HG02973 (cell line): Measurements from ENCODE around the gene IGSF9.

Experiments
- ATAC-seq: cut with Tn5 transposase; IDR thresholded peaks from one replicate; pipeline ENCODE4 v1.9.1; 2021; ENCODE audit warnings: moderate library complexity; ENCODE audit not compliant: unreplicated experiment

Gene IGSF9

DNA sequence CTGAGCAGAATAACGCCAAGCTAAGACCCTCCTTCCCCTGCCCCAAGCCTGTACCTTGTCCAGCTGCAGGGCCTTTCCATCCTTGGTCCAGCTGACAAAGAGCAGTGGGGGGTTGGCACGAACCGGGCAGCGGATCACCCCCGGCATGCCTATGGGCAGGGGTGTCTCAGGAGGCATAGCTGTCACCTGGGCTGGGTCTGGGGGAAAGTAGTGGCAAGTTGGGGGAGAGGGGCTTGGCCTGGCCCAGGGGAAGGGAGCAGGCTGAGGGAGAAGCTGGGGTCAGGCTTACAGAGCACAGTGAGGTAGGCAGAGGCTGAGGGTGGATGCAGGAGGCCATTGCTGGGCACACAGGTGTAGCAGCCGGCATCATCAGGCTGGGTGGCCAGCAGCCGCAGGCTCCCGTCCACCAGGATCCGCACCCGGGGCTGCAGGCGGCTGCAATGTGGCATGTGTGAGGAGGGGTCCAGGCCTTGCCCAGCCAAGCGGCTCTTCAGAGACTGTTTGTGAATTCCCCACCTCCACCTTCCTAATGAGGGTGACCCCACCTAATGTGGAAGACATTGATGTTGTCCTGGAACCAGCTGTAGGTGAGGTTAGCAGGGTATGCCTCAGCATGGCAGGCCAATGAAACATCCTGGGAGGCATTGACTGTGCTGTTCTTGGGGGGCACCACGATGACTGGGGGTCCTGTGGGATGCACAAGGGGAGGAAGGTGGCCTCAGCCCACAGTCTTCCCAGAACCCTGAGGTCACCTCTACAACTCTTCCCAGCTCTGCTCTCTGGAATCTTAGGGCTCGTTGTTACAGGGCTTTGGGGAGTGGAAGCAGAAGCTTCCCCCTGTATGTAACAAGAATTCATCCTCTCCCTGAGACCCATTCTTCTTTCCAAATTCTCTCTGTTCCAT lies 11.0 kb downstream of the IGSF9 start:
- no peak for ATAC-seq

GRCh38 chr1:159933347-159933746 lies 12.1 kb downstream of the IGSF9 start:
- no peak for ATAC-seq

GRCh38 chr1:159932296-159933285 lies 12.8 kb downstream of the IGSF9 start:
- ATAC-seq = no peak

- no peak for ATAC-seq
Observed at GRCh38 chr1:159931795-159932173, 13.6 kb downstream of the IGSF9 start.

DNA sequence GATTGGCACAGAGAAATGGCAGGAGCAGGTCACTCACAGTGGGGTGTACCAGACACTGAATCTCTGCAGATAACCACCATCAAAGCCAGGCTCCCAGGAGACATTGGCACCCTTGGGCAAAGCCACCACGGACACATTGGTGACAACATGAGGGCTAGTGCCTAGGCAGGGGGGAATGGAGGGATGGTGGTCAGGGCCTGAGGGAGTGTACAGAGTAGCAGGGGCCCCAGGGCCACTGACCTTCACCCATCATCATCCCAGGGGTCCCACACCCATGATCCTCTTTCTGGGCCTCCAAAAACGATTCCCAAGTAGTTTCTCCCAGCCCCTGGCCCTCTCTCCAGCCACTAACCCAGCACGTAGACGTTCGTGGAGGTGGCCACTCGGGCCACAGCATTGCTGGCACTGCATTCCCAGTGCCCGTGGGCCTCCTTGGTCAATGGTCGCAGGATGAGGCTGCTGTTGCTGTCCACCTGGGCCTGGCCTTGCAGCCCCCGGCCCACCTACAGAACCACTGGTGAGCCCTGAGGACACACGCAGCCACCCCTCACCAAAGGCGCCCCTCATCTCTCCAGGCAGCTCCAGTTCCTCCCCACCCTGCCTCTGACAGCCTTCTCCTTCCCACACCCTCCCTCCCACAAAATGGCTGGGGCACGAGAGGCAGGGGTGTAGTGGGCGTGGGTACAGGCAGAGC lies 14.2 kb downstream of the IGSF9 start:
- no peak for ATAC-seq

DNA sequence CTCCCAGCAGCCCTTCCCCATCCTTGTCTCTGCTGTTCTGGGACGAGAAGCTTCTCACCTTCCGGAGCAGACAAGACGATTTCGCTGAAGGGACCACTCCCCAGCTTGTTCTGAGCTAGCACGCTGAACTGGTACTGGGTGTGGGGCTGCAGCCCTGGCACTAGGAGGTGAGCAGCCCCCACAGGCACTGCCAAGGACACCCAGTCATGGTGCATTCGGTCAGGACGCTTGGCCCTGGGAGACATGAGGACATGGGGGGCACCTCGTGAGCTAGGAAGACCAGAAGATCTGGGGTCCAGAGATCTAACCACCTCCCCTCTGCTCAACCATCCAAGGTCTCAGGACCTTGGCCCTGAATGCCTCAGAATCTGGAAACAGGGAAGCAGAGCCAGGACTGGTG lies 14.8 kb downstream of the IGSF9 start:
- ATAC-seq = no peak

DNA sequence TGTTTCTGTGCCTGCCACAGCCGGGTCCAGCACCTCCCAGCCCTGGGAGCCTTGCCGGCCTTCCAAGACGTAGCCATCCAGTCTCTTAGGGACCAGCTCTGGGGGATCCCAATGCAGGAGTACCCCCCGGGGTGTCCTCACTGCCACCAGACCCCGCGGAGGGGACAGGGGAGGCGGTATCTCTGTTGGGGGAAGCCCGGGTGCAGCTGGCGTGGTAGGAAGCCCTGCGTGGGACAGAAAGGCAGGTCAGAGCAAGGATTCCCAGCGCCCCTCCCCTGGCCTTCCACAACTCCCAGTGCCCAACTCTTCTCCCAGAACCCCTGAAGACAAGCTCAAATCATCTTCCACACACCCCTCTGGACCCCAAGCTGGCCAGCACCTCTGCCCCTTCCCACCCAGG lies 15.2 kb downstream of the IGSF9 start:
- no peak for ATAC-seq

DNA sequence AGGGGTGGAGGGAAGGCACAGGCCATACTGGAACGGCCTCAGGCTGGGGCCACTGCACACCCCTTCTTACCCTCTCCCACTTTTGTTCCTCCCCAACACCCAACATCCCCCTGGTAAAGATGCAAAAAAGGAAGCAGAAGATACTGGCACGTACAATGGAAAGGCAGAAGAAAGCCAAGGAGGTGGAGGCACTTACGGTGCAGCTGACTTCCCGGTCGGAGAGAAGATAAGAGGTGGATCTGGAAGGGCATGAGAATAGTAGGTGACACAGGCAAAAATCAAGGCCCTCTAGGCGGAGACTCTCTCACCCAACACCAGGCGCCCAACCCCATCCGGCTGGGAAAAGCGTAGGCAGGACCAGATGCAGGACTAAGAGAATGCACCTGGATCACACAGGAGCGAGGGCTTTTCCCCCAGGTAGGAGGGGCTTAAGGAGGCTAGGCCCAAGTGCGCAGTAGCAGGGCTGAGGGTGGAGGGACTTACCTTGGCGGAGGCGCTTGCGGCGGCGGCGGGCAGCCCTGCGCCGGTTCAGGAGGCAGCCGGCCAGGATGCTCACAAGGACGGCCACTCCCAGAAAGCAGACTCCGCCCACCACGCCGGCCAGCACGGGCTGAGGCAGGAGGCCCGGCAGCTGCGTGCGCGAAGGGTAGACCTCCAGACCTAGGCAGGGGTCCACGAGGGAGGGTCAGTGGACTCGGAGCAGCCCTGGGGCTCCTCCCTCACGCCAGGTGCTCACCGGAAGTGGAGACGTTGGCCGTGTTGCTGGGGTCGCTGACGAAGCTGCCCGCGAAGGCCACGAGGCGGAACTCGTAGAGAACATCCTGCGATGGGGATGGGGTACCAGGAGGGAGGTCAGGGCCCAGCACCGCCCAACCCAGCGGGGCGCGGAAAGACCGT lies 16.0 kb downstream of the IGSF9 start:
- no peak for ATAC-seq

GRCh38 chr1:159928491-159929050 lies 16.8 kb downstream of the IGSF9 start:
- ATAC-seq = no peak

DNA sequence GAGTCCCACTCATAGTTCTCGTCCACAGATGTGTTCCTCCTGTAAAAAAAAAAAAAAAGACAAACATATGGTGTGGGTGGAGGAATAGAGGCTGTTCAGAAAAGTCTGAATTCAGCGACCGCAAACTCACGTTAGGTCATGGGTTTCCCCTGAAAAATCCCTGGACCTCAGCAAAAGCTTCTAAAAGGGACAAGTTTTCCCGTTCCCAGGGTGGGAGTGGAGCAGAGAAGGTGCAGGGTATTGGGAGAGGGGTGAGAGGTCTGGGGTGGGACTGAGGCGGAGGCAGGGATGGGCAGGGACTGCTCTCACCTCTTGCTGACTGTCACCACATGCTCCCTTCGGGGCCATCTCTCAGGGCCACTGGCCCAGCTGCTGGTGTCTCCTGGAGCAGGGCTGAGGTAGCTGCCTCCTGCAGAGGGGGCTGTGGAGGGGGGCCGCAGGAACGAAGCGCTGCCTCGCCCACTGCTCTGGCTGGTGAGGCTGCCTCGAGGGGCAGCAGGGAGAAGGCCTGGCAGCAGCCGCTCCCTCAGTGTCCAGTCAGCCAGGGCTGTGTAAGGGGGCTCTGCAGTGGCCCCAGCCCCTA lies 17.5 kb downstream of the IGSF9 start:
- ATAC-seq = no peak

DNA sequence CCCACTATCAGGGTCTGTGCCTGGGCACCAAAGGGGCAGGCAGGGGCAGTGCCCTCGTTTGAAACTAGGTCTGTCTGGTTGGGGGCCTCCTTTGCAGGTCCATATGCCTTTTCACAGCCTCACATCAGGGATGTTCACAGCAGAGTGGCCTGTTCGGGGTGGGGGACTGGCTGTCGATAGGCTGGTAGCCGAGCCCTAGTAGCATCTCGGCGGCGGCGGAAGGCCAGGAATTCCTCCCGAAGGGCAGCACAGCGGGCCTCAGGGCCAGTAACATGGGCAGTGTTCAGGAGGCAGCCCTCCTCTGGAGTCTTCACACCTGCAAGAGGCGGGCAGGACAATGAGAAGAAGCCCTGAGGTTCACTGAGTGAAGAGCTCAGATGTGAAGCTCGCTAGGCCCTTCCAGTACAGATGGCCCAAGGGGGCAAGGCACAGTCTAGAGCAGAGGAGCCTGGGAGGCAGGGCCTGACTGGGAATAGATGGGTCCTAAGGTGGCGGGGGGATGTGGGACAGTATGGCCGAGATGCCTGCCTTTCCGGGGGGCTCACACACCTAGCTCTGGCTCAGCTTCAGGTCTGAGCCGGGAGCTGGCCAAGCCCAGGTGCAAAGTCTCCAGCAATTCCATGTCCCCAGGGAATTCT lies 18.1 kb downstream of the IGSF9 start:
- no peak for ATAC-seq

DNA sequence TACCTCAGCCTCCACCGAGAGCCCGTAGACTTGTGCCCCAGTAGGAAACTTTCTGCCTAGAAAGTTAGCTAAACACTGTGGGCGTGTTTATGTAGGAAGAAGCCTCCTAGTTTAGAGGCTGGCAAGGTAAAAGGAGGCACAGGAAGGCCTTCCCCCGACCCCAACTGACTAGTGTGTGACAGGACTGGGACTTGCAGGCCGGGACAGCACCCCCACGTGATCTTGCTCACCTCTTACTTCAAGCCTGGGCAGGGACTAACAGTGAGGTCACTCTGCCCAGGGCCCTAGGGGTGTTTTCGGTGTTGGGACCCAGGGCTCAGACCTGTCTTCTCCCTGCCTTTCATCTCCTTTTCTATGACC lies 19.7 kb downstream of the IGSF9 start:
- no peak for ATAC-seq

DNA sequence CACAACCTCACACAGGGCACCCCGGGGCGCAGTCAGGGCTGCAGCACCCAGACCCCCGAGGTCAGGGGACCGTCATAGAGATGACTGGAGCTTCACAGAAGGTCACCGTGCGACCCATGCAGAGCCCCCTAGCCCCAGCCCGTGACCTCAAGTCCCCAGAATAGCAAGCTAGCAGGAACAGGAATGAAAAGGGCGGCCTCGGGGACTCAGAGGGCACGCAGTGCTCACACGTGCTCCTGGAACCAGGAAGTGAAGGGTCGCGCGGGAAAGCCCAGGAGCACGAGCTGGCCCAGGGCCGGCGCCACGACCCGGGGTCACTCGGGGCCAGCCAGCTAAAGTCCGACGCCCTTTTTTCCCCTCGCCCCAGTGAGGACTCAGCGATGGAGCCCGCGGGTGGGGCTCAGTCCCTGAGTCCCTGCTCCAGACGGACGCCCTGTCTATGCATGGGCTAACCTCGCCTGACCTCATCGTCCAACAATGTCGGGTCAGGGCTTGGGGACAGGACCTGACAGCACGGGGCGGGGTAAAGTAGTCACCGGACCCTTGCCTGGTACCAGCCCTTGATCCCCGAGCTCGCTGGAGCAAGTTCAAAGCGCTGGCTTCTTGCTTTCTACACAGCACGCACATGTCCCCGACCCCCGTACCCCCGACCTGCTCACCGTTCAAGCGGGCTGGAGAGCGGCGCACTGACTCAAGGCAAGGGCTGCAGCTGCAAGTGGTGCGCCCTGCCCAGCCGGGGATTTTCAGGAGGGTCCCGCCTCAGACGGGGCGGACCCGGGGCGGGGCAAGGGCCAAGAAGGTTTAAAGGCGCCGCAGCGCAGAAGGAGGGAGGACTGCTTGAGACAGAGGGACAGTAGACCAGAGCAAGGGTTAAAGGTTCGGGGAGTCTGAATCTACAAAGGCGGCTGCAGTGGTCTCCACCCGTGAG lies 20.4 kb downstream of the IGSF9 start, which contains the start of gene TAGLN2:
TAGLN2 (minus strand) TSS at position 717 of the 928 bp plus-strand sequence. CDS start 4,998 bp downstream, outside the sequence.
- peak; percentile 44 for ATAC-seq

DNA sequence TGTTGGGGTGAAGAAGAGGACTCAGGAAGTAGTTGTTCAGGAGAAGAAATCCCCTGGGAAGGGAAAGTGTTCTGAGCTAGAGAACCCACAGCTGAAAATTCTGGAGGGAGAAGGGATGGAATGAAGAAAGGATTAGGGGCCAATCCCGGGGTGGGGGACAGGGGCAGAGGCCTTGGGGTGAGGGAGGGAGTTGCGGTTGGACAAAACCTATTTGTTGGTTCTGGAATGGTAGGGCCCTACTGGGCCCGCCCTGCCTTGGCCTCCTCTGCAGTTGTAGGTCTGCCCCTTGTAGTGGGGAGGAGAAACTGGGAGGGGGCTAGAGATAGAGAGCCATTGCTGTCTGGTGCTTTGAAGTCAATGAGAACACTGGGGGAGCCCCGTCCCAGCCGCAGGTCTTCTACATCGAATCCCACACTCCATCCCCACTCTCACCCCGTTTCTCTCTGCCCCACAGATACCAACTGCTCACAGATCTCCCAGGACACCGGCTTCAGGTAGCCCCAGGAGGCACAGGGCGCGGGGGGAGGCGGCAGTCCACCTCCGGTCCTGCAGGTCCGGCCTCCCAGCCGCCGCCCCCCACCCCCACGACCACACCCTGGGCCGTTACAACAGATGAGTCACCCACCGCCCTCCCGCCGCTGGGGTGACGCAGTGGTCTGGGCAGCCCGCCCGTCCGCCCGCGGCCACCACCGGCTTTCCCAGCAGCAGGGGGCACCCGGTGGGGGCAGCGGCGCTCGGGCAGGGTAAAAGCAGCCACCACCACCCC lies 21.2 kb downstream of the IGSF9 start:
- ATAC-seq = no peak

GRCh38 chr1:159923203-159924024 lies 22.0 kb downstream of the IGSF9 start:
- peak; percentile 35 for ATAC-seq

DNA sequence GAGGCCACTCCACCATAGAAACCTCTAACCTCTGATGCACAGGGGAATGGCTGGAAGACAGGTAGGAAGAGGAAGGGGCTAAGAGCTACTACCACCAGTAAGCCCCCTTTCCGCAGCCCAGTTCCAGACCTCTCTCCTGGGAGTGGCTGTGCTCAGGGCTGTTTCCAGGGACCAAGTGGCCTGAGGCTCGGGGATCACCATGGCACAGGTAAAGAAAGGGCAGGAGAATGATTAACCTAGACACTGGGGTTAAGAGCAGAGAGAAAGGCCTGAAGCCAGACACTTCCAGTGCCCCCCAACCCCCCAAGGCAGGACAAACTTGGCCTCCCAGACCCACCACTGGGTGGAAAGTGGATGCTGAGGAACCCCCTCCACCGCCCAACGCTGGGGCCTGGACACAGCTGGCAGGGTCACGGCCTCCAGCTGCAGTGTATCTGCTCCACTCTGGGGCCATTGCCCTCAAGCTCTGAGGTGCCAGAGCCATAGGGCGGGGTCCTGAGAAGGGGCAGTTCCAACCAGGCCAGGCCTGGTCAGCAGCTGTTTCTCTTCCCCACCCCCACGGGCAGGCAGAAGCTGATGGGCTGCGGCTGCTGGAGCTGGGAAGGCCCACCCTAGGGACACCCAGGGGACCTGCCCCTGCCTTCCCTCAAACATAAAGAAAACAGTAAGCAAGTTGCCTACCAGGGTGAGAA lies 22.8 kb downstream of the IGSF9 start:
- no peak for ATAC-seq
